ENCODE measurements around the gene DGAT2.
"Not testable (repeated sequence)": the region's sequence is repeated elsewhere in the genome, so short reads cannot be mapped to it uniquely, and the experiment has no call there.

DNA sequence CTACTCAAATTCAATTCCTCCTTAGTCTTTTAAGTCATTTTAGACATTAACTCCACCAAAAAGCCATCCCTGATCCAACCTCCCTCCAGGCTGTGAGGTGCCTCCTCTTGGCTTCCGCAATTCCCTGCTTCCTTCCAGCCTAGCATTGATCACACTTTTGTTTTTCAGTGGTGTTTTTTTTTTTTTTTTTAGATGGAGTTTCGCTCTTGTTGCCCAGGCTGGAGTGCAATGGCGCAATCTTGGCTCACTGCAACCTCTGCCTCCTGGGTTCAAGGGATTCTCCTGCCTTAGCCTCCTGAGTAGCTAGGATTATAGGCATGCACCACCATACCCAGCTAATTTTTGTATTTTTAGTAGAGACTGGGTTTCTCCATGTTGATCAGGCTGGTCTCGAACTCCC, 25.4 kb upstream of the DGAT2 start:
- TF ChIP-seq, protein P1, sequence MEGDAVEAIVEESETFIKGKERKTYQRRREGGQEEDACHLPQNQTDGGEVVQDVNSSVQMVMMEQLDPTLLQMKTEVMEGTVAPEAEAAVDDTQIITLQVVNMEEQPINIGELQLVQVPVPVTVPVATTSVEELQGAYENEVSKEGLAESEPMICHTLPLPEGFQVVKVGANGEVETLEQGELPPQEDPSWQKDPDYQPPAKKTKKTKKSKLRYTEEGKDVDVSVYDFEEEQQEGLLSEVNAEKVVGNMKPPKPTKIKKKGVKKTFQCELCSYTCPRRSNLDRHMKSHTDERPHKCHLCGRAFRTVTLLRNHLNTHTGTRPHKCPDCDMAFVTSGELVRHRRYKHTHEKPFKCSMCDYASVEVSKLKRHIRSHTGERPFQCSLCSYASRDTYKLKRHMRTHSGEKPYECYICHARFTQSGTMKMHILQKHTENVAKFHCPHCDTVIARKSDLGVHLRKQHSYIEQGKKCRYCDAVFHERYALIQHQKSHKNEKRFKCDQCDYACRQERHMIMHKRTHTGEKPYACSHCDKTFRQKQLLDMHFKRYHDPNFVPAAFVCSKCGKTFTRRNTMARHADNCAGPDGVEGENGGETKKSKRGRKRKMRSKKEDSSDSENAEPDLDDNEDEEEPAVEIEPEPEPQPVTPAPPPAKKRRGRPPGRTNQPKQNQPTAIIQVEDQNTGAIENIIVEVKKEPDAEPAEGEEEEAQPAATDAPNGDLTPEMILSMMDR (IDR thresholded peaks at IDR 0.05; ENCODE audit: low read depth, low read length): not testable (repeated sequence)
- not testable (repeated sequence) for TF ChIP-seq POLR2A (IDR thresholded peaks at IDR 0.05; ENCODE audit: extremely low read depth, insufficient read length); MYC (IDR thresholded peaks at IDR 0.05; ENCODE audit: low read depth, low read length)
- TF ChIP-seq, protein P2, sequence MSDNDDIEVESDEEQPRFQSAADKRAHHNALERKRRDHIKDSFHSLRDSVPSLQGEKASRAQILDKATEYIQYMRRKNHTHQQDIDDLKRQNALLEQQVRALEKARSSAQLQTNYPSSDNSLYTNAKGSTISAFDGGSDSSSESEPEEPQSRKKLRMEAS (IDR thresholded peaks at IDR 0.05; ENCODE audit: low read depth, low read length): not testable (repeated sequence)
